HG02642 (cell line): ENCODE data around the gene SMKR1.

Experiments used
- ATAC-seq: cut with Tn5 transposase; IDR thresholded peaks from one replicate; pipeline ENCODE4 v1.9.1; 2021; ENCODE audit warnings: mild to moderate bottlenecking; ENCODE audit not compliant: unreplicated experiment, poor library complexity

The SMKR1 gene

DNA sequence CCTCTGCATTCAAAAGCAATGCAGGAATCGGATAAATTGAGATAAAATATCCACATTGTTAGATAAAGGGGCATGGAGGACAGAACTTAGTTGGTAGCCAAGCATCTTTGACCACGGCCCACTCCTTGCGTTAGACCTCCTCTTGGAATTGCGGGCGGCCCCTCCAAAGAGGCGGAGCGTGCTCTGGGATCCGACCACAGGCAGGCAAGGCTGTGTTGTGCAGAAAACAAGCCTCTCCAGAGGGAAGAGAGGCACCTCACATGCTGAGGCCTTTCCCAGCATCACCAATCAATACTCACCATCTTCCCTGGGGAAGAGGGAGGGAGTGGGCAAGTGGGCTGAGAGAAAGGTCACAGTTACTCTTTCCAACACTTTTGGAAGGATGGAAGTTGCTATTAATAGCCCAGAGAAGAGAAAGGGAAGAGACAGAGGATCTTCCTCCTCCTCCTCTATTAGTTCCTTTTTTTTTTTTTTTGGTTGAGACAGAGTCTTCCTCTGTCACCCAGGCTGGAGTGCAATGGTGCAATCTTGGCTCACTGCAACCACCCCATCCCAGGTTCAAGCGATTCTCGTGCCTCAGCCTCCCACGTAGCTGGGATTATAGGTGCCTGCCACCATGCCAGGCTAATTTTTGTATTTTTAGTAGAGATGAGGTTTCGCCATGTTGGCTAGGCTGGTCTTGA, 59.5 kb downstream of the SMKR1 start:
- no peak for ATAC-seq
